ENCODE data around the gene ACTL7B. TPM values are rescaled to one million over a fixed set of nuclear protein-coding genes. Genes with fewer than 3 reads are reported as not detected.
"Not testable (repeated sequence)": the region's sequence is repeated elsewhere in the genome, so short reads cannot be mapped to it uniquely, and the experiment has no call there.

Gene ACTL7B, protein sequence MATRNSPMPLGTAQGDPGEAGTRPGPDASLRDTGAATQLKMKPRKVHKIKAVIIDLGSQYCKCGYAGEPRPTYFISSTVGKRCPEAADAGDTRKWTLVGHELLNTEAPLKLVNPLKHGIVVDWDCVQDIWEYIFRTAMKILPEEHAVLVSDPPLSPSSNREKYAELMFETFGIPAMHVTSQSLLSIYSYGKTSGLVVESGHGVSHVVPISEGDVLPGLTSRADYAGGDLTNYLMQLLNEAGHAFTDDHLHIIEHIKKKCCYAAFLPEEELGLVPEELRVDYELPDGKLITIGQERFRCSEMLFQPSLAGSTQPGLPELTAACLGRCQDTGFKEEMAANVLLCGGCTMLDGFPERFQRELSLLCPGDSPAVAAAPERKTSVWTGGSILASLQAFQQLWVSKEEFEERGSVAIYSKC
- not detected for polyA plus RNA-seq (ENCODE audit: insufficient read depth in 1 of 5, insufficient read length in 5 of 5, low replicate concordance in 1 of 5)
- long read RNA-seq, donor 1: 0 reads
- long read RNA-seq, donor 2: 0 reads
- long read RNA-seq, donor 3: 0 reads
- long read RNA-seq, donor 4: 0 reads
- long read RNA-seq, donor 5: 0 reads
- long read RNA-seq, donor 6: 0 reads
- long read RNA-seq, donor 7: 0 reads
- long read RNA-seq, donor 8: 0 reads

DNA sequence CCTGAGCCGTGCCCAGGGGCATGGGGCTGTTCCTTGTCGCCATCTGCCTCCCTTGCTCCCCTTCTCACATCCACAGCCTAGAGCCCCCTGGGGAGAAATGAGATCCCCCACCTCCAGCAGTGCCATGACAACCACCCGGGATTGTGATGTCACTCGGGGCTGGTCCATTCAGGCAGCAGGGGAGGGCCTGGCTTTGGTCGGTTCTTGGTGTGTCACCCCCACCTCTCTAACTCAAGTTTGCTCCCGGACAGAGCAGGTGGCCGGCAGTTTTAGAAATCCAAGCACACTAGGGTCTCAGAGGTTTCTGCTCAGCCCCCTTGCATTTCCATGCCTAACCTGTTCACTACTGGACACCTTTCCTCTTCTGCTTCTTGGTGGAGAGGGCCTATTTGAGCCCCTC is at the start of gene ACTL7B:
Gene ACTL7B, minus strand, starts transcription at position 99 of the 400 bp plus-strand sequence. Its CDS starts 56 bp downstream, at position 43.
- DNase-seq: no peak

DNA sequence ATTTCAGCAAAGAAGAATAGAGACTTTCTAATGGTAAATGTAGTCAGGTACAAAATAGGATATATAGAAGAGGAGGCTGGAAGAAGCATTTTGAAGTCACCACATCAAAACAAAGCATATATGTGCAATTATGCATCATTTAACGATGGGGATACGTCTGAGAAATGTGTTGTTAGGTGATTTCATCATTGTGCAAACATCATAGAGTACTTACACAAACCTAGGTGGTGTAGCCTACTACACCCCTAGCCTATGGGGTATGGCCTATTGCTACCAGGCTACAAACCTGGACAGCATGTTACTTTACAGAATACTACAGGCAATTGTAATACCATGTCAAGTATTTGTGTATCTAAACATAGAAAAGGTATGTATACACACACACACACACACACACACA is 49.7 kb upstream of the ACTL7B start:
- no peak for DNase-seq

DNA sequence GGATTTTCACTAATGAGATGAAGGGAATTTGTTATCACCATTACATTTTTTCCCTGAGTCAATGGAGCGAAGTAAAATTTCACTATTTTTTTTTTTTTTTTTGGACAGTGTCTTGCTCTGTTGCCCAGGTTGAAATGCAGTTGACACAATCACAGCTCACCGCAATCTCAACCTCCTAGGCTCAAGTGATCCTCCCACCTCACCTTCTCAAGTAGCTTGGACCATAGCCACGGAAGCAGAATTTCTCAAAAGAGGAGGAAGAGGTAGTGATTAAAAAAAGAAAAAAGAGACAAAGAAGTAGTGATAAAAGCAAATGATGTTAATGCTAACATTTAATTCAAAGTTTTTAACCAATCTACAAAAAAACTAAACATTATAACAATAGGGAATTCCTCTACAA is 48.4 kb upstream of the ACTL7B start:
- DNase-seq: no peak

DNA sequence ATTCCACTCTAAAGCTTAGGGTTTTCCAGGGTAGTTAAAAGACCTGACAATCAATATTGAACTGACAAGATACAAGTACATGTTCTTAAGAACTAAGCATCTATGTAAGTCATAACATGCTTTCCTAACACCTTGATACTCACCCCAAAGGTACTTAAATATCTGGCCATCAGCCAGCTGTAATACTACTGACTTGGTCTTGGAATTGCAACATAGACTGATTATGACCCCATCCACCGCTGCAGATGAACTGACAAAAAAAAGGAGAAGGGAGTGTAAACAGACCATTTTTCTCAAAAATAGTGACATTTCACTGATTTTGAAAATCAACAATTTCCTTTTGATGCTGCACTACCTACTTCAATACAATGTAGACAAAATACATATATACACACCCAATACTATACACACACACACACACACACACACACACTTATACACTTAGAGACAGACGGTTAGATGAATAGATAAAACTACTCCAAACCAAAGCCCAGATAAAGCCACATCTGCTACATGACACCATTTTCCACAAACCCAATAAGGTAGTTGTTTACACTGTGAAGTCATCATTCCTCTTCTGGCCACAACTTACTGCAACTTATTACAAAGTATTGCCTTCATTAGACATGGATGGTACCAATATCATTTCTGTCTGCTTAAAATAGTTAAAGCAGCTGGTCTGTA is 47.8 kb upstream of the ACTL7B start:
- no peak for DNase-seq

DNA sequence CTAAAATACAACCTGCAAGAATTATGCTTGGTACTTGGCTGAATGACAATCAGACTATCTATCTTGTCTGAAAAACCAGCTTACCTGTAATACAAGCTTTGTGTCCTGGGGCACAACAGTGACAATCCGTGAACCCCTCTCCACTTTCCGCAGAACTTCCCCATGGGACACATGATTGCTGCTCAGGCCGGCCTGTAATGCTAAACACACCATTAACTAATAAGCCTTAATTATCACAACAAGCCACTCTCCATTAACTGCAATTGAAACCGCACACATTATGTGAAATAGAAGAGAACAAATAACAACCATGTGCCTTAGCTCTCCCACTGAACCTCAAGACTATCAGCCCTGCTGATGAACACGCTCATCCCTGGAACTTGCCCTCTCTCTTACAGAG is 44.4 kb upstream of the ACTL7B start:
- no peak for DNase-seq

DNA sequence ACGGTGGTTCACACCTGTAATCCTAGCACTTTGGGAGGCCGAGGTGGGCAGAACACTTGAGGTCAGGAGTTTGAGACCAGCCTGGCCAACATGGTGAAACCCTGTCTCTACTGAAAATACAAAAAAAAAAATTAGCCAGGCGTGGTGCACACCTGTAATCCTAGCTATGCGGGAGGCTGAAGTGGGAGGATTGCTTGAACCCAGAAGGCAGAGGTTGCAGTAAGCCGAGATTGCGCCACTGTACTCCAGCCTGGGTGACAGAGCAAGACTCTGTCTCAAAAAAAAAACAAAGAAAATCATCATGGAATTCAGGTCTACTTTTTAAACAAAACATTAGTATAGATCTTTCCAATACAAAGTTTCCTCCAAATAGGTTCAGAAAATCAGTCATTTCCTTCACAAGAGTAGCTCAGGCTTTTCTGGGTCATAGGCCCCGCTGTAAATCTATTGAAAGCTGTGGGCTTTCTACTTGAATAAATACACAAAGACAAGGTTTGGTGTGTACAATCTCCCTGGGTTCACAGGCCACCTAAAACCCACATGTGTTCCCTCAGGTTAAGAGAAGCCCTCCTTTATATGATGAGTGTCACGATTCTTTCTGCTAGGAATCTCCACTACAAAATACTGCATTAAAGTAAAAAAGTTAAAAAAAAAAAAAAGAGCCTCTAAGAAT is 43.4 kb upstream of the ACTL7B start:
- not testable (repeated sequence) for DNase-seq

DNA sequence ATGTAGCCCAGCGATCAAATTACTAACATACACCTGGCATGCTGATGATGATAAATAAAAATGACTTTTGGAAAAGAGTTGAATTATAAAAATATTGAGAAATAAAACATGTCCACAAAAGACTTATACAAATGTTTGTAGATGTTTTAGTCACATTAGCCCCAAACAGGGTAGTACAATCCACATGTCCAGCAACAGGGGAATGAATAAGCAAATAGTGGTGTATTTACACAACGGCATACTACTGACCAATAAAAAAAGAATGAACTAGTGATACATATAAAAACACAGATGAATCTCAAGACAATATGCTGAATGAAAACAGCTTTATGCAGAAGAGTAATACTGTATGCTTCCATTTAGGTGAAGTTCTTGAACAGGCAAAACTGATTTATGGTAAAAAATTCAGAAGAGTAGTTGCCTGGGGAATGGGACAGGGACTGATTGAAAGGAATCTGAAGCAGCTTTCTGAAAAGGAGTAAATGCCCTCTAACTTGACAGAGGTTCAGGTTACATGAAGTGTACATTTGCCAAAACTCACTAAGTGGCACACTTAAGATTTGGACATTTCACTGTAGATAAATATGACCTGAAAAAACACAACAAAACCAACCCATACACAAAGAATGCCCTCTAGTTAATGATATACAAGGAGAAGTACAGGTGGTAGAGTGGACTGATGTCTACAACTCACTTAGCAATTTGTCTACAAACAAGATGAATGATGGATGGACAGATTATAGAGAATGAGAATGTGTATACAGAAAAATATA is 41.7 kb upstream of the ACTL7B start:
- DNase-seq: no peak

DNA sequence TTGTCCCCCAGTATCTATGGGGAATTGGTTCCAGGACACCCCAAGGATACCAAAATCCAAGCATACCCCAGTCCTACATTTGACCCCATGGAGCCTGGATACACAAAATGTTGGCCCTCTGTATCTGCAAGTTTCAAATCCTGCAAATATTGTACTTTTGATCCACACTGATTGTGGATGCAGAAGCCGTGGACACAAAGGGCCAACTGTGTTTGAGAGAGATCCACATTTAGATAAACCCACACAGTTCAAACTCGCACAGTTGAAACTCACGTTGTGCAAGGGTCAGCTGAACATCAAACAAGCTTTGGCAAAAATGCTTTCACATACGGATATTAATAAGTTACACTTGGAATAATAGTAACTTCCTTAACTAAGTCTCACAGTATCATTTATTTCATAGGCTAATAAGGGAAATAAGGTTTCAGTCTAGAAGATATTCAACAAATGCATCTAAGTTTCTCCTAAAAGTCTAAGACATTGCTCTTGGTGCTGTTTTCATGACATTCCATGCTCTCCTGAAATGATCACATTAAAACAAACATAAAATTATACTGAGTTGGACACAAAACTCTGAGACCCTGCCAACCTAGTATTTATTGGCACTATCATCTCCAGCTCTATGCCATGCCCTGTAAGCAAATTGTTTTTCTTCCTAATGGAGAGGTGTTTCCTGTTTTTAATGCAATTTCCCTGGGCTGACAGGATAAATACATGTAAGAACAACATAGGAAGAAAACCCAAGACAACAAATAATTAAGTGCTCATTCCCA is 38.6 kb upstream of the ACTL7B start:
- DNase-seq: no peak

DNA sequence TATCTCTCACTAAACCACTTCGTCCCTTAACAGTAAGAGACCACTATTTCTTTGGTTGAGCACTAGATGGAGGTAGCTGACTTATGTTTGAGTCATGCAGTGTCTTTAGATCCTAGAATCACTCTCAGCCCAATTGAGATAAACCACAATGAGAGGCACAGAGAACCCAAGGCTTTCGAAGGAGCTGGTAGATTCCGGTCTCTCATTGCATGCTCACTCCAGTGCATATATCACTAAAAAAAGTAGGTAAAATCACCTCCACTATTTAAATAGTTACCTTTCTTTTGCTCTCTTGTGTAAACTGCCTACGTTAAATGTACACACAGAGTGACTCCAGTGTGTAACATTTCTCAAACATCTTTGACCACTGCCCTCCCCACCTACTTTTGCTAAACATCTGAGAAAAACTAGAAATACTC is 33.9 kb upstream of the ACTL7B start:
- DNase-seq: no peak

DNA sequence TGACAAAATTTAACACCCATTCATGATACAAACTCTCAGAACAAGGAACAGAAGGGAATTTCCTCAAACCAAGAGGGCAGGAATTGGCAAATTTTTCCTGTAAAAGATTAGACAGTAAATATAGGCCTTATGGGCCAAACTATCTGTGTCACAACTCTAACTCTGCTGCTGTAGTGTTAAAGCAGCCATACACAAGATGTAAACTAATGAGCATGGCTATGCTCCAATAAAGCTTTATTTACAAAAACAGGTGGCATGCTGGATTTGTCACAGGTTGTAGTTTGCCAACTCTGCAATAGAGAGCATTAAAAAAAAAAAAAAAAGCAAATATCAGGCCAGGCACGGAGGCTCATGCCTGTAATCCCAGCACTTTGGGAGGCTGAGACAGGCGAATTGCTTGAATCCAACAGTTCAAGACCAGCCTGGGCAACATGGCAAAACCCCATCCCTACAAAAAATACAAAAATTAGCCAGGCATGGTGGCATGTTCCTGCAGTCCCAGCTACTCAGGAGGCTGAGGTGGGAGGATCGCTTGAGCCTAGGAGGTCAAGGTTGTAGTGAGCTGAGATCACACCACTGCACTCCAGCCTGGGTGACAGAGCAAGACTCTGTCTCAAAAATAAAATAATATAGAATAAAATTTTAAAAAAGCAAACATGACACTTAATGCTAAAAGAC is 30.9 kb upstream of the ACTL7B start:
- not testable (repeated sequence) for DNase-seq

DNA sequence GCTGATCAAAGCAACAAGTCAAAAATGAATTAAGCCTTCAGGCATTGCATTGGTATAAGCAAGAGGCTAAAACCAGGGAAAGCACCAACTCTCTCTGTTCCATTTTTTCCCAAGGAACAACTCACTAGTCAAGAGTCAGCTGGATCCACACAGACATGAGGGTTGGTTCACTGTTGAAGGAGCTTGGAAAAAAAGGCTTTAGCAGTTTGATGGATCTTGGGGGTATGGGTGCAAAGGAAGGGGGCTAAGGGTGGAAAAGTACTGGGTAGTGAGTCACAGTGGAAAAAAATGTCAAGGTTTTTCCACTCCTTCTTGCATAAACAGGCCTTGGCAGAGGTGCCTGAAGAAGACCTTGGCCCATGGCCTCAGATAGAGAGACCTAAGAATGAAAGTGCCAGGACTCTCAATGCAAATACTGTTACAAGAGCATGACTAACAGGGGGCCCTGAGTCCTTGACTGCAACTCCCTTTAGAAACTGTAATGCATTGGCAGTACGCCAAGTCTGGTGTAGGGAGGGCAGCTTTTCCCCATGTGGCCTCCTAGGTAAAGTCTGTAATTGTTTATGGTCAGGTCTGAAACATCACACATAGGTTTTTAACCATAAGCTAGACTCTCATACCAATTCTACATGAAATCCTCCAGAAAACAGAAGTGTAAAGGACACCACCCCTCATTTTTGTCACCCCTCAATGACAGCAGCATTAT is 30.0 kb upstream of the ACTL7B start:
- DNase-seq: peak in 1 of 2 donors; percentile 14

DNA sequence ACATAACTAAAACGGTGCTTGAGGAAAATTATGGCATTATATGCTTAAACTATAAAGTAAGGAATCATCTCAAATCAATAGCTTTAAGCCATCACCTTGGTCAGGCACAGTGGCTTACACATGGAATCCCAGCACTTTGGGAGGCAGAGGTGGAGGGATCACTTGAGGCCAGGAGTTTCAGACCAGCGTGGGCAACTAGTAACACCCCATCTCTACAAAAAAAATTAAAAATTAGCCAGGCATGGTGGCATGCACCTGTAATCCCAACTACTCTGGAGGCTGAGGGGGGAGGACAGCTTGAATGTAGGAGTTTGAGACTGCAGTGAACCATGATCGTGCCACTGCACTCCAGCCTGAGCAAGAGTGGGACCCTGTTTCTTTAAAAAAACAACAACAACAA is 28.9 kb upstream of the ACTL7B start:
- DNase-seq: no peak

DNA sequence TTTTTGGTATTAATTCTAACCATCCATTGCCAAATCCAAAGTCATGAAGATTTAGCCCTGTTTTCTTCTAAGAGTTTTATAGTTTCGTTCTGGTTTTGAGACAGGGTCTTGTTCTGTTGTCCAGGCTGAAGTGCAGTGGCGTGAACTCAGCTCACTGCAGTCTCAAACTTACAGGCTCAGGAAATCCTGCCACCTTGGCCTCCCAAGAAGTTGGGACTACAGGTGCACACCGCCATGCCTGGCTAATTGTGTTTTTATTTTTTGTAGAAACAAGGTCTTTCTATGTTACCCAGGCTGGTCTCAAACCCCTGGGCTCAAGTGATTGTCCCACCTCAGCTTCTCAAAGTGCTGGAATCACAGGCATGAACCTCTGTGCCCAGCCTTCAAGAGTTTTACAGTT is 27.3 kb upstream of the ACTL7B start:
- no peak for DNase-seq

DNA sequence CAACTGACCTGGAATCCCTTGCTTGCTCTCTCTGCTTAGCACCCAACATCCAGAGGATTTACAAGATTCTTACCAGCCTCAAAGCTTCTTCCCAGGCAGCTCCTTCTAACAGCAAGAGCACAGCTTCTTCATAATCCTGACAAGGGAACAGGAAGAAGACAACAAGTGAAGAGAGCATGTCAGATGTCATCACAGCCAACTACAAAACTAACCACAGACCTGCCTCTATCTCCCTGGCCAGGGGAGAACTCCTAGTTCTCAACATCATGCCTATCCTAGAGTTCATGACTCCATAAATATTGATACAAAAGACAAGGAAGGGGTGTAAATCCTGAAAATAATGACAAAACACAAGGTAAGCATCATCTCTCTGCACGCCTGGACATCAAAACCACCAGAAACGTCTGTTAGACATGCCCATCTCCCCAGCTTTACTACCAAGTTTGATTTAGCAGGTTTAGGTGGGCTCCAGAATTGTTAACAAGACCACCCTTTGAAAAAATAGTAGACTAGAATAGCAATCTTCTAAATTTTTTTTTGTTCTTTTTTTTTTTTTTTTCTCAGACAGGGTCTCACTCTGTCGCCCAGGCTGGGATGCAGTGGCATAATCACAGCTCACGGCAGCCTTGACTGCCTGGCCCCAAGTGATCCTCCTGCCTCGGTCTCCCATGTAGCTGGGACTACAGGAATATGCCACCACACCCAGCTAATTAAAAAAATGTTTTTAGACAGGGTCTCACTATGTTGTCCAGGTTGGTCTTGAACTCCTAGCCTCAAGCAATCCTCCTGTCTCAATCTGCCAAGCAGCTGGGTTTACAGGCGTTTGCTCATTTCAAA is 26.5 kb upstream of the ACTL7B start:
- no peak for DNase-seq

DNA sequence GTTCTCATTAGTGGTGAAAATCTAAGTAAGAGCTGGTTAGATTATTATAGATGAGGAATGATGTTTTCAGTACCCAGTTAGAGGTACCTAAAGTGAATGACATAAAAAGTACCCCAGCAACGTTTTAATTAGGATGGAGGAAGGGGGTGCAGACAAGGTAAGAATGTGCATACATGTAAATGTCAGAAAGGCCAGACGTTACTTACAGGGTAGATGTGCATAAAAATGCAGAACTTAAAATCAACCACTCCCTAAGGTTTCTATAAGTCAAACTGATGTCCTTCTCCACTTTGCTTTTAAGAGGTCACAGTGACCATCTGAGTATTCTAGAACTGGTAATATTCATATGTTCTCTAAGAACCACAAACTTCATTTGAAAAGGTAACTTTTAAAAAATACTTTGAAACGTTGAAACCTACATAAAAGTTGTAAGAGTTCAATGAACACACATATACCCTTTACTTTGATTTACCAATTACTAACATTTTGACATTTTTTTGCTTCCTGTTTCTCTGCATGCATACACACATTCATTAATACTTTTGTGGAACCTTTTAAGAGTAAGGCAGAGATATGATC is 25.0 kb upstream of the ACTL7B start:
- no peak for DNase-seq

DNA sequence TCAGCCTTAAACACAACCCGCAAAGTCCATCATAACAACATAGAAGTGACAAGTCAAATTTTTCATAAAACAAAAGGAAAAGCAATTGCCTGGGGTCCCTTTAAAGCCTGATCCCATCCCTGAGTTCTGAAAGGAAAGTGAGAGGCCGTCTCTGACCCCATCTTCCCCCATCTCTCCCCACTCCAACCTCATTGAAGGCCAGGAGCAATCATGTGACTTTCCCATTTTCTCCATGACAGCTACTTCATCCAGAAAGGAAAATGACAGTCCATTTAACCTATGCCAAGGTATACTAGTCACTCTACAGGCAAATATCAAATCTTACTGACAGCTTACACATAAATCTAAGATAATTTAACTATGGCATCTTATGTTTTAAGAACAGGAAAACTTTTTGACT is 21.7 kb upstream of the ACTL7B start:
- DNase-seq: no peak

DNA sequence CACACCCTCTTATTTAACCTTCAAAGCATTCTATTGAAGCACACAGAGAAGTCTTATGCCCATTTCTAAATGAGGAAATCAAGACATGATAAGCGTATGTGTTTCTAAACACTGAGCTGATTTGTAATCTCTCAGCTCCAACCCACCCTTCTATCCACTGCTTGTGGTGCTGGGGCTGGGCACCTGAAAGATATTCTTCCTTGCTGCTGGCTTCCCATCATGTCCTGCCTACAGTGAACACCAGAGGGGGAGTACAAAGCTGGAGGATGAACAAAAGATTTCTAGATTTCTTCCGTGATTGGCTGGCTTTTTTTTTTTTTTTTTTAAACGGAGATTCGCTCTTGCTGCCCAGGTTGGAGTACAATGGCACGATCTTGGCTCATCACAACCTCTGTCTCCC is 20.6 kb upstream of the ACTL7B start:
- no peak for DNase-seq

Data from right lung (tissue), 10 donors.